GM10266 (cell line): ENCODE data around the gene LCK.
A peak's percentile ranks its signal among the peaks of the same experiment; 100 is the strongest.
"Not testable (repeated sequence)": the region's sequence is repeated elsewhere in the genome, so short reads cannot be mapped to it uniquely, and the experiment has no call there.

Source experiments
- DNase-seq: peaks from one replicate; pipeline ENCODE4 v3.0.0; 2012; ENCODE audit errors: extremely low spot score
- TF ChIP-seq, protein P1 (sequence below): IDR thresholded peaks from 2 replicates; pipeline ENCODE4 v1.5.1; 2012; ENCODE audit warnings: mild to moderate bottlenecking, low read depth; ENCODE audit not compliant: control insufficient read depth, insufficient read depth; ENCODE audit errors: missing control alignments

Gene LCK

DNA sequence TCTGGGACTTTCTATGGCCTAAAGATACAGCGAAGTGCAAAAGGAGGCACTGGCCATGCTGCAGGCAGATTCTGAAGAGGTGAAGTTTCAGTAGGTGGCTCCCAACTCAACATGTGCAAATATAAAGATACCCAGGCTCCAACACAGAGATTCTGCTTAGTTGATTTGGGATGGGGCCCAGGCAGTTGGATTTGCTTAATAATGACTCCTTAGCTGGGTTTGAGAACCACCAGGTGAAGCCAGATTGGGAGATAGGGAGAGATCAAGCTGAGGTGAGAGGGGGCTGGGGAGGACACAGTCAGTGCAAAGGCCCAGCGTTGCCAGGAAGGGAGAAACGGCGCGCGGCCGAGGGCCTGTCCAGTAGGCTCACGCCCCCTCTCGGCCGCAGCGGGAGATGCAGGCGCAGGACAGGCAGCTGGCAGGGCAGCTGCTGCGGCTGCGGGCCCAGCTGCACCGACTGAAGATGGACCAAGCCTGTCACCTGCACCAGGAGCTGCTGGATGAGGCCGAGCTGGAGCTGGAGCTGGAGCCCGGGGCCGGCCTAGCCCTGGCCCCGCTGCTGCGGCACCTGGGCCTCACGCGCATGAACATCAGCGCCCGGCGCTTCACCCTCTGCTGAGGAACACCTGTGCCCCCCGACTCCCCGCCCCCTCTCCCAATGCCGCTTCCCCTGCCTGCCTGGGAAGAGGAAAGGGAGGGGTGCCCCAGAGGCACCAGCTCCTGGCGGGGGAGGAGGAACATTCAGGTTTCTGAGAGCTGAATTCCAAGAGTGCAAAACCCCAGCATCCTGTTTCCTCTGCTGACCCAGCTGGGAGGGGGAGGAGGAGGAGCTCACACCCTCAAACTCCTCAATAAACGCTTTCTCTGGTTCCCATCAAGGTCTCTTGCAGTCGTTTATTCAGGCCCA lies 2.8 kb upstream of the LCK start:
- TF ChIP-seq, protein P1, sequence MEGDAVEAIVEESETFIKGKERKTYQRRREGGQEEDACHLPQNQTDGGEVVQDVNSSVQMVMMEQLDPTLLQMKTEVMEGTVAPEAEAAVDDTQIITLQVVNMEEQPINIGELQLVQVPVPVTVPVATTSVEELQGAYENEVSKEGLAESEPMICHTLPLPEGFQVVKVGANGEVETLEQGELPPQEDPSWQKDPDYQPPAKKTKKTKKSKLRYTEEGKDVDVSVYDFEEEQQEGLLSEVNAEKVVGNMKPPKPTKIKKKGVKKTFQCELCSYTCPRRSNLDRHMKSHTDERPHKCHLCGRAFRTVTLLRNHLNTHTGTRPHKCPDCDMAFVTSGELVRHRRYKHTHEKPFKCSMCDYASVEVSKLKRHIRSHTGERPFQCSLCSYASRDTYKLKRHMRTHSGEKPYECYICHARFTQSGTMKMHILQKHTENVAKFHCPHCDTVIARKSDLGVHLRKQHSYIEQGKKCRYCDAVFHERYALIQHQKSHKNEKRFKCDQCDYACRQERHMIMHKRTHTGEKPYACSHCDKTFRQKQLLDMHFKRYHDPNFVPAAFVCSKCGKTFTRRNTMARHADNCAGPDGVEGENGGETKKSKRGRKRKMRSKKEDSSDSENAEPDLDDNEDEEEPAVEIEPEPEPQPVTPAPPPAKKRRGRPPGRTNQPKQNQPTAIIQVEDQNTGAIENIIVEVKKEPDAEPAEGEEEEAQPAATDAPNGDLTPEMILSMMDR = peak; percentile 96
- DNase-seq = peak; percentile 82

DNA sequence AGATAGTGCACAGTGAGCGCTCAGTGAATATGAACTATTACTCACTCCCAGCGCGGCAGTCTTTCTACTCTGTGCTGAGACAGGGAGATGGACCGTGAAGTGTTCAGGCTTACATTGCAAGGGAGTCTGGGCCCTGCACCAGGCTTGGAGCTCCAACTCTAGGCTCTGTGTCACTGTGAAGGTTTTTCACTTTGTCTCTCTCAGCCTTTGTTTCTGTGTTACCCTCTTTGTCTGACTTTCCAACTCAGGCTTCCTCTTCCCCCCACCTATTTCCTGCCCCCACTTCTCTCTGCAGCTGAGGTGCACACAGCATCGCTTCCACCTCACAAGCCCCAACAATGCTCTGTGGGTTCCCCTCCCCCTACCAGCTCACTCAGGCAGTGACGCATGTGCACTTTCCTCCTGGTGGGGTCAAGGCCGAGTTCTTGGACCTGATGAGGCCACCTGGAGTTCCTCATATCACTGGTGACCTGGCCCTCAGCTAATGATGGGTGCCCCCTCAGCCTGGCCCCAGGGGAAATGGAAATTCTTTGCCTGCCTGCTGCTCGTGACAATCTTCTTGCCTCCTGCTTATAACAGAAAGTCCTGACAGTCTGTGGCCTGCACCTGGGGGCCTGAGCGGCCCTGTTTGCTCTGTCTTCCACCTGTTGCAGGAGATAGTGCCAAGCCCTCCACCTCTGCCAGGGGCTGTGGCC lies 1.1 kb upstream of the LCK start:
- peak; percentile 85 for DNase-seq
- TF ChIP-seq, protein P1 = no peak

DNA sequence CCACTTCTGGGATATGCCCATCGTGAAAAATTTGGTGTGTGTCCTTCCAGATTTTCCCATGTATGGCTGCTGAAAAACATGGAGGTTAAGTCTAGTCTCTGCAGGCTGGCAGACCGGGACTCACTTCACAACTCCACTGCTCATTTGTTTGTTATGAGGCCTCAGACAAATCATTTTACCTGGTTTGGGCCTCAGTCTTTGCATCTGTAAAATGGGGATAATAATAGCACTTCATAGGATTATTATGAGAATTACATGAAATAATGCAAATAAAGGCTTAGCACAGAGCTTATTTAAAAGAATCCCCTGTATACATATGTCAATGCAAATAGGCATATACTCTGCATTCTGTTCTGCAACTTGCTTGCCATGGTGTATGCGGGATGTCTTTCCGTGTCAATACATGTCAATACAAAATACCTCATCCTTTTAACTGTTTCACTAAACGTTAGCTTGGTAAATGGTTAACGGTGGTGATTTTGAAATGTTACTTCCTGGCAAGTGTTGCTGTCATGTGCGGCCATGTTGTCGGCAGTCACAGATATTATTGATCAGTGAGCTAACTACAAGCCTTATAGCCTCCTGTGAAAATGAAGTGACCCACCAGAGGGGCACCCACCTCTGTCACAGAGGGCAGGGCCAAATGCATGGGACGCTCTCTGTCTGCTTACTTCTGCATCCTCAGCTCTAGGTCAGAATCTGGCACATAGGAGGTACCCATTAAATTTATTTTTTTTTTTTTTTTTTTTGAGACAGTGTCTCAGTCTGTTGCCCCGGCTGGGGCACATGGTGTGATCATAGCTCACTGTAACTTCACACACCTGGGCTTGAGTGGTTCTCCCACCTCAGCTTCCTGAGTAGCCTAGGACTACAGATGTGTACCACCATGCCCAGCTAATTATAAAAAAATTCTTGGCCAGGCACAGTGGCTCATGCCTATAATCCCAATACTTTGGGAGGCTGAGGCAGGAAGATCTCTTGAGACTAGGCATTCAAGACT lies 4.3 kb downstream of the LCK start:
- TF ChIP-seq, protein P1 = no peak
- no peak for DNase-seq

DNA sequence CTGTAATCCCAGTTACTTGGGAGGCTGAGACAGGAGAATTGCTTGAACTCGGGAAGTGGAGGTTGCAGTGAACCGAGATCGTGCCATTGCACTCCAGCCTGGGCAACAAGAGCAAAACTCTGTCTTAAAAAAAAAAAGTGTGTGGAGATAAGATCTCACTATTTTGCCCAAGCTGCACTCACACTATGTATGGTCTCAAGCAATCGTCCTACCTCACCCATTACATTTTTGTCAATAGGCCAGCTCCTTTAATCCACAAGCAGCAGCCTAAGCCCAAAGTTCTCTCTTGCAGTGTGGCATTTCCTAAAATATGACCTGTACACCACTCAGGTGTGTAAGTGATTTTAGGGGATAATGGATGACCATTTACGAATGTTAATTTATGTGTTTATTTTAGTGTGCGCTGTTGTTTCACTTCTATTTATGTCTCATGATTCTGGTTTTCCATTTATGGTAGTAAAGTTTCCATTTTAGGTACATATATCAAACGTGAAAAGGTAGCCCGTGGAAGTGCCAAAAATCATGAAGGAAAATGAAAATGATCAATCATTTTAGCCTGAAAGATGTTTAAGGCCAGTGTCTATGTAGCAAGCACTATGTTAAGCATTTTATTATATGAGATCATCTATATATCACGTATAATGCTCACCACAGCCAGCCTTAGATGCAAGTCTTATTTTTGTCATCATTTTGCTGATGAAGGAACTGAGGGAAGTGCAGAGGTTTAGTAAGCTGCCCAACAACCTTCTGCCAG lies 5.6 kb downstream of the LCK start:
- DNase-seq = no peak
- TF ChIP-seq, protein P1 = no peak

DNA sequence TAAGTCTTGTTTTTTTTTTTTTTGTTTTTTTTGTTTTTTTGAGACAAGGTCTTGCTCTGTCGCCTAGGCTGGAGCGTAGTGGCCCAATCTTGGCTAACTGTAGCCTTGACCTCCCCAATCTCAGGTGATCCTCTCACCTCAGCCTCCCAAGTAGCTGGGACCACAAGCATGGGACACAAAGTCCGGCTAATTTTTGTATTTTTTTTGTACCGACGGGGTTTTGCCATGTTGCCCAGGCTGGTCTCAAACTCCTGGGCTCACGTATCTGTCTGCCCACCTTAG lies 6.1 kb downstream of the LCK start:
- TF ChIP-seq, protein P1 = no peak
- DNase-seq = no peak

DNA sequence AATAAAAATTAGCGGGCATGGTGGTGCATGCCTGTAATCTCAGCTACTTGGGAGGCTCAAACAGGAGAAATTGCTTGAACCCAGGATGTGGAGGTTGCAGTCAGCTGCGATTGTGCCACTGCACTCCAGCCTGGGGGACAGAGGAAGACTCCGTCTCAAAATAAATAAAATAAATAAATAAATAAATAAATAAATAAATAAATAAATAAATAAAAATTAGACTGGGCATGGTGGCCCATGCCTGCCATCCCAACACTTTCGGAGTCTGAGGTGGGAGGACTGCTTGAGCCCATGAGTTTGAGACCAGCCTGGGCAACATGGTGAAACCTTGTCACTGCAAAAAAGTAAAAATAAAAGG lies 12.2 kb downstream of the LCK start:
- not testable (repeated sequence) for DNase-seq

DNA sequence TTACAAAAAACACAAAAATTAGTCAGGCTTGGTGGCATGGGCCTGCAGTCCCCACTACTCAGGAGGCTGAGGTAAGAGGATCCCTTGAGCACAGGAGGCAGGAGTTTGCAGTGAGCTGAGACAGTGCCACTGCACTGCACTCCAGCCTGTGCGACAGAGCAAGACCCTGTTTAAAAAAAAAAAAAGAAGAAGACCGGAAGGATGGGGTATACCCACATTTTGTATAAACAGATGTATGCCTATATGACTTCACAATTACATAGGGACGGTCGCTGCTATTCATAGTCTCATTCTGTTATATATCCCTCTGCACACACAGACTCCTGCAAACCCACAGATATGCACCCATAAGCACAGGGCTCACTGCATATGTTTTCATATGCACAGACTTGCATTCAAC lies 12.7 kb downstream of the LCK start:
- DNase-seq = no peak
- TF ChIP-seq, protein P1 = no peak
